Adrenal gland (tissue), 5 donors: ENCODE data around the gene OOSP1.

Source experiments
- POLR2A ChIP-seq, 2 donors: fragments of 450-650 bp; IDR thresholded peaks; one replicate each; pipeline ENCODE4 v1.6.1; 2017; ENCODE audit warnings: antibody characterized with exemption in 2 of 2, mild to moderate bottlenecking in 2 of 2, moderate library complexity in 1 of 2
- TF ChIP-seq, protein P1 (sequence below), 6 experiments: fragments of 450-650 bp in 4 of 6; fragments of 200-600 bp in 2 of 6; sonication (generic) in 1 of 6; IDR thresholded peaks; 1 replicate in 5 of 6; 2 replicates in 1 of 6; pipeline versions ENCODE4 v1.5.1 to v1.8.0; 2016 to 2021; ENCODE audit warnings: antibody characterized with exemption in 6 of 6, mild to moderate bottlenecking in 2 of 6, moderate library complexity in 1 of 6
- donor health status: DM: no; HTN: no; CAD: no.

DNA sequence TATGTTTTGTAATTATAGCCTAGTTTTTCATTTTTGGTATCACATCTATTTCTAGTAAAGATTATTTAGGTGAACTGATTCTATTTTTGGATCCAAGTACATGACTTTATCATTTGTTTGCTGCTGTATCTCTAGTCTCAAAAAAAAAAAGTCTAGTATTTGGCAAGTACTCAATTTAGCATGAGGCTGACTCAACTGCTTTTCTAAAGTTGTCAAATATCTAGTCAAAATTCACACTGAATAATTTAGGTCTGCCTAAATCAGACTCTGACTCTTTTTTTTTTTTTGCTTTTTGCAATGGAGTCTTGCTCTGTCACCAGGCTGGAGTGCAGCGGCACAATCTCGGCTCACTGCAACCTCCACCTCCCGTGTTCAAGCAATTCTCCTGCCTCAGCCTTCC, 28.0 kb downstream of the OOSP1 start:
- TF ChIP-seq POLR2A (IDR thresholded peaks at IDR 0.05): no peak
- TF ChIP-seq, protein P1, sequence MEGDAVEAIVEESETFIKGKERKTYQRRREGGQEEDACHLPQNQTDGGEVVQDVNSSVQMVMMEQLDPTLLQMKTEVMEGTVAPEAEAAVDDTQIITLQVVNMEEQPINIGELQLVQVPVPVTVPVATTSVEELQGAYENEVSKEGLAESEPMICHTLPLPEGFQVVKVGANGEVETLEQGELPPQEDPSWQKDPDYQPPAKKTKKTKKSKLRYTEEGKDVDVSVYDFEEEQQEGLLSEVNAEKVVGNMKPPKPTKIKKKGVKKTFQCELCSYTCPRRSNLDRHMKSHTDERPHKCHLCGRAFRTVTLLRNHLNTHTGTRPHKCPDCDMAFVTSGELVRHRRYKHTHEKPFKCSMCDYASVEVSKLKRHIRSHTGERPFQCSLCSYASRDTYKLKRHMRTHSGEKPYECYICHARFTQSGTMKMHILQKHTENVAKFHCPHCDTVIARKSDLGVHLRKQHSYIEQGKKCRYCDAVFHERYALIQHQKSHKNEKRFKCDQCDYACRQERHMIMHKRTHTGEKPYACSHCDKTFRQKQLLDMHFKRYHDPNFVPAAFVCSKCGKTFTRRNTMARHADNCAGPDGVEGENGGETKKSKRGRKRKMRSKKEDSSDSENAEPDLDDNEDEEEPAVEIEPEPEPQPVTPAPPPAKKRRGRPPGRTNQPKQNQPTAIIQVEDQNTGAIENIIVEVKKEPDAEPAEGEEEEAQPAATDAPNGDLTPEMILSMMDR (IDR thresholded peaks at IDR 0.05): no peak
